SK-N-SH treated with all-trans-retinoic acid at 6 μM for 48 hours (cell line): ENCODE data around the gene WWC1.

Experiments used
- ATAC-seq: fragments of 200-7000 bp; cut with Tn5 transposase; 3 replicates; pipeline ENCODE4 v1.9.1; 2020; ENCODE audit warnings: mild to moderate bottlenecking, moderate library complexity
- ARNTL ChIP-seq: fragments of 450-650 bp; formaldehyde crosslinking; IDR thresholded peaks from 2 replicates; pipeline ENCODE4 v1.5.0; 2020; ENCODE audit warnings: low read depth, mild to moderate bottlenecking, moderate library complexity, borderline replicate concordance
- CREB5 ChIP-seq: fragments of 250-450 bp; sonication (Bioruptor Pico); IDR thresholded peaks from 2 replicates; pipeline ENCODE4 v1.5.1; 2020; ENCODE audit warnings: low read depth, mild to moderate bottlenecking, moderate library complexity
- CSDC2 ChIP-seq: fragments of 250-450 bp; sonication (Bioruptor Pico); IDR thresholded peaks from 2 replicates; pipeline ENCODE4 v1.5.0; 2020; ENCODE audit warnings: mild to moderate bottlenecking, moderate library complexity
- ESRRG ChIP-seq: fragments of 250-450 bp; sonication (Bioruptor Pico); IDR thresholded peaks from 2 replicates; pipeline ENCODE4 v1.6.1; 2021; ENCODE audit warnings: mild to moderate bottlenecking
- GLIS3 ChIP-seq: fragments of 250-450 bp; sonication (Bioruptor Pico); IDR thresholded peaks from 2 replicates; pipeline ENCODE4 v1.5.0; 2020; ENCODE audit warnings: mild to moderate bottlenecking, moderate library complexity
- ISL1 ChIP-seq: fragments of 250-450 bp; sonication (Bioruptor Pico); IDR thresholded peaks from 2 replicates; pipeline ENCODE4 v2.1.2; 2022; ENCODE audit warnings: mild to moderate bottlenecking, moderate library complexity
- OSR1 ChIP-seq: fragments of 250-450 bp; sonication (Bioruptor Pico); IDR thresholded peaks from 2 replicates; pipeline ENCODE4 v1.8.0; 2022; ENCODE audit warnings: moderate library complexity, mild to moderate bottlenecking, inconsistent platforms
- PATZ1 ChIP-seq: fragments of 250-450 bp; sonication (Bioruptor Pico); IDR thresholded peaks from 2 replicates; pipeline ENCODE4 v1.8.0; 2020; ENCODE audit warnings: mild to moderate bottlenecking, moderate library complexity, borderline replicate concordance
- POU6F1 ChIP-seq: fragments of 250-450 bp; sonication (Bioruptor Pico); IDR thresholded peaks from 2 replicates; pipeline ENCODE4 v1.8.0; 2021; ENCODE audit warnings: low read depth, mild to moderate bottlenecking, moderate library complexity, borderline replicate concordance
- PPARA ChIP-seq: fragments of 250-450 bp; sonication (Bioruptor Pico); IDR thresholded peaks from 2 replicates; pipeline ENCODE4 v1.5.0; 2020; ENCODE audit warnings: mild to moderate bottlenecking, borderline replicate concordance
- RARB ChIP-seq: fragments of 250-450 bp; sonication (Bioruptor Pico); IDR thresholded peaks from 2 replicates; pipeline ENCODE4 v1.8.0; 2021; ENCODE audit warnings: mild to moderate bottlenecking, moderate library complexity
- SNAI2 ChIP-seq: fragments of 250-450 bp; sonication (Bioruptor Pico); IDR thresholded peaks from 2 replicates; pipeline ENCODE4 v1.5.0; 2020; ENCODE audit warnings: mild to moderate bottlenecking, moderate library complexity
- TCF4 ChIP-seq: fragments of 250-450 bp; sonication (Bioruptor Pico); IDR thresholded peaks from 2 replicates; pipeline ENCODE4 v1.8.0; 2021; ENCODE audit warnings: mild to moderate bottlenecking, moderate library complexity, borderline replicate concordance
- TOX ChIP-seq: fragments of 250-450 bp; sonication (Bioruptor Pico); IDR thresholded peaks from 2 replicates; pipeline ENCODE4 v1.8.0; 2021; ENCODE audit warnings: mild to moderate bottlenecking, moderate library complexity, borderline replicate concordance
- TSHZ2 ChIP-seq: fragments of 250-450 bp; sonication (Bioruptor Pico); IDR thresholded peaks from 2 replicates; pipeline ENCODE4 v1.5.0; 2020; ENCODE audit warnings: mild to moderate bottlenecking, moderate library complexity
- ZC3H10 ChIP-seq: fragments of 250-450 bp; sonication (Bioruptor Pico); IDR thresholded peaks from 2 replicates; pipeline ENCODE4 v1.5.1; 2021; ENCODE audit warnings: mild to moderate bottlenecking, moderate library complexity
- ZFP30 ChIP-seq: fragments of 450-650 bp; formaldehyde crosslinking; IDR thresholded peaks from 2 replicates; pipeline ENCODE4 v1.5.0; 2022; ENCODE audit warnings: mild to moderate bottlenecking, moderate library complexity
- ZNF565 ChIP-seq: fragments of 450-650 bp; formaldehyde crosslinking; conservative IDR thresholded peaks from 2 replicates; pipeline ENCODE4 v1.5.0; 2020; ENCODE audit warnings: low read depth, mild to moderate bottlenecking, moderate library complexity
- ZNF70 ChIP-seq: fragments of 450-650 bp; formaldehyde crosslinking; IDR thresholded peaks from 2 replicates; pipeline ENCODE4 v1.5.0; 2020; ENCODE audit warnings: mild to moderate bottlenecking, moderate library complexity
- ZNF8 ChIP-seq: fragments of 450-650 bp; formaldehyde crosslinking; IDR thresholded peaks from 2 replicates; pipeline ENCODE4 v1.5.0; 2020; ENCODE audit warnings: mild to moderate bottlenecking, moderate library complexity

WWC1 gene

GRCh38 chr5:168314735-168315411 lies 23.4 kb downstream of the WWC1 start (continued):
- TF ChIP-seq POU6F1 = no peak

- TF ChIP-seq ZFP30 (CRISPR knock-in tag) (no peak), SNAI2 (CRISPR knock-in tag) (no peak), CSDC2 (CRISPR knock-in tag) (no peak), GLIS3 (CRISPR knock-in tag) (no peak), TCF4 (no peak)
- no peak for ATAC-seq
Measured at GRCh38 chr5:168315416-168316138, 24.1 kb downstream of the WWC1 start.

- no peak for ATAC-seq
- no peak for TF ChIP-seq CSDC2 (CRISPR knock-in tag)
- TF ChIP-seq PATZ1 (CRISPR knock-in tag) = no peak
- no peak for TF ChIP-seq RARB (CRISPR knock-in tag)
- TF ChIP-seq ZNF8 (CRISPR knock-in tag) = no peak
- TF ChIP-seq ZC3H10 (CRISPR knock-in tag) = no peak
- no peak for TF ChIP-seq SNAI2 (CRISPR knock-in tag)
- no peak for TF ChIP-seq ESRRG (CRISPR knock-in tag)
Measured at GRCh38 chr5:168316139-168316578, 24.7 kb downstream of the WWC1 start.

- ATAC-seq = peak; percentile 61
- TF ChIP-seq PATZ1 (CRISPR knock-in tag) (no peak), ZNF70 (CRISPR knock-in tag) (no peak), ZC3H10 (CRISPR knock-in tag) (no peak), CREB5 (no peak), ISL1 (no peak), ZFP30 (CRISPR knock-in tag) (no peak), ZNF565 (no peak), GLIS3 (CRISPR knock-in tag) (no peak)
- TF ChIP-seq, all 23 proteins: peak for 0
Measured at GRCh38 chr5:168317096-168317520, 25.7 kb downstream of the WWC1 start.

- peak; percentile 76 for ATAC-seq
- TF ChIP-seq TOX (CRISPR knock-in tag) = peak; percentile 95; the same call in 1 of the 2 replicates
- TF ChIP-seq TSHZ2 (CRISPR knock-in tag) = peak; percentile 91
- no peak for TF ChIP-seq PPARA (CRISPR knock-in tag)
- no peak; the same call in 1 of the 2 replicates for TF ChIP-seq ZNF8 (CRISPR knock-in tag)
- TF ChIP-seq CREB5 = peak; percentile 97
- no peak for TF ChIP-seq ARNTL (CRISPR knock-in tag)
- TF ChIP-seq CSDC2 (CRISPR knock-in tag) = peak; percentile 94
- no peak for TF ChIP-seq OSR1
- TF ChIP-seq ISL1 = peak; percentile 60
- TF ChIP-seq ZNF70 (CRISPR knock-in tag) = peak; percentile 62; the same call in 1 of the 2 replicates
- peak; percentile 83; the same call in 1 of the 2 replicates for TF ChIP-seq TCF4
- peak; percentile 47; the same call in 1 of the 2 replicates for TF ChIP-seq ZC3H10 (CRISPR knock-in tag)
- peak; percentile 50; the same call in 1 of the 2 replicates for TF ChIP-seq GLIS3 (CRISPR knock-in tag)
- no peak for TF ChIP-seq ZNF565
- no peak for TF ChIP-seq ESRRG (CRISPR knock-in tag)
Measured at GRCh38 chr5:168317521-168318147, 26.2 kb downstream of the WWC1 start.
